OCI-LY3 (cell line): Measurements from ENCODE around the gene GSG1L.

Experiments used
- EZH2phosphoT487 ChIP-seq: fragments of 200-600 bp; shearing (Covaris generic); IDR thresholded peaks from 2 replicates; pipeline ENCODE4 v1.6.1; 2018; ENCODE audit warnings: antibody characterized with exemption, mixed run types, low read depth
- TF ChIP-seq, protein P1 (sequence below): fragments of 200-600, 300-600 bp; sonication (generic); IDR thresholded peaks from 2 replicates; pipeline ENCODE4 v1.5.1; 2014; ENCODE audit warnings: antibody characterized with exemption, low read length, low read depth

DNA sequence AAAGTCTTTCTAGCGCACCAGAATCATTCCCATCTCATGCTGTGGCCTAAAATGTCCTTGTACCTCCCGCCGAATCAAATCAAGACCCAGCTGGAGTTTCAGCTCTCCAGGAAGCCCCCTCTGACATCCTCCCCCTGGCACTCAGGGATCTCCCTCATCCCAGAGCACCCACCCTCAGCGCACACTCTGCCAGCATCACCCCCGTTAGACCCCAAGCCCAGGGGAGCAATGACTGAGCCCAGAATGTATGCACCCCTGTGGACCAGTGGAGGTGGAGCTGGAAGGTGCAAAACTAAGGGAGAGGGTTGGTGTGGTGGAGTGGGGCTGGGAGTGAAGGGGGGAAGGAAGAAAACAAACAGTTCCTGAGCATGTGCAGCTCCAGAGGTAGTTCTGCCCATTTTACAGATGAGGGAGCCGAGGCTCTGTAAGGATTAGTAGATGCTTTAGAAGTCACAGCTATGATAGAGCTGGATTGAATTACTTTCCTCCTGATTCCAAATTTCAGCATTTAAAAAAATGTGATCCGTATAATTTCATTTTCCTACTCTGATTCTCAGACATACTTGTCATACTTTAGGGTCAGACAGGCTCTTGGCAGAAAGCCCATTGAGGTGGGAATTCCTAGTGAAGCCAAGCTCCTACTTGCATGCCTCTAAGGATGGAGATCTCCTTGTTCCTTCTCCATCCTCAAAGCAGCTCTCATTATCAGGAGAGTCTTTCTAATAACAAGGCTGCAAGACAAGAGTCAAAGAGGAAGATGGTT is 270.8 kb downstream of the GSG1L start:
- TF ChIP-seq, protein P1, sequence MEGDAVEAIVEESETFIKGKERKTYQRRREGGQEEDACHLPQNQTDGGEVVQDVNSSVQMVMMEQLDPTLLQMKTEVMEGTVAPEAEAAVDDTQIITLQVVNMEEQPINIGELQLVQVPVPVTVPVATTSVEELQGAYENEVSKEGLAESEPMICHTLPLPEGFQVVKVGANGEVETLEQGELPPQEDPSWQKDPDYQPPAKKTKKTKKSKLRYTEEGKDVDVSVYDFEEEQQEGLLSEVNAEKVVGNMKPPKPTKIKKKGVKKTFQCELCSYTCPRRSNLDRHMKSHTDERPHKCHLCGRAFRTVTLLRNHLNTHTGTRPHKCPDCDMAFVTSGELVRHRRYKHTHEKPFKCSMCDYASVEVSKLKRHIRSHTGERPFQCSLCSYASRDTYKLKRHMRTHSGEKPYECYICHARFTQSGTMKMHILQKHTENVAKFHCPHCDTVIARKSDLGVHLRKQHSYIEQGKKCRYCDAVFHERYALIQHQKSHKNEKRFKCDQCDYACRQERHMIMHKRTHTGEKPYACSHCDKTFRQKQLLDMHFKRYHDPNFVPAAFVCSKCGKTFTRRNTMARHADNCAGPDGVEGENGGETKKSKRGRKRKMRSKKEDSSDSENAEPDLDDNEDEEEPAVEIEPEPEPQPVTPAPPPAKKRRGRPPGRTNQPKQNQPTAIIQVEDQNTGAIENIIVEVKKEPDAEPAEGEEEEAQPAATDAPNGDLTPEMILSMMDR = no peak
- no peak for TF ChIP-seq EZH2phosphoT487
